Lower leg skin (tissue), 4 donors: Measurements from ENCODE around the gene DUSP2. TPM values are rescaled to one million over a fixed set of nuclear protein-coding genes. Genes with fewer than 3 reads are reported as not detected.

Source experiments
- DNase-seq, 2 donors: peaks; one replicate each; pipeline ENCODE4 v3.0.0-alpha.2; 2019; ENCODE audit warnings: low spot score in 2 of 2
- H3K4me3 ChIP-seq: fragments of 200-600 bp; sonication (generic); 2 replicates; pipeline ENCODE4 v1.5.1; 2017; ENCODE audit warnings: mild to moderate bottlenecking, low read depth; ENCODE audit not compliant: poor library complexity, severe bottlenecking
- CTCF ChIP-seq, 3 donors: fragments of 450-650 bp; IDR thresholded peaks; one replicate each; pipeline ENCODE4 v1.5.1; 2016; ENCODE audit warnings: antibody characterized with exemption in 3 of 3, mild to moderate bottlenecking in 3 of 3, moderate library complexity in 2 of 3
- POLR2A ChIP-seq, 2 donors: fragments of 450-650 bp; IDR thresholded peaks; one replicate each; pipeline ENCODE4 v1.6.1; 2016 to 2017; ENCODE audit warnings: antibody characterized with exemption in 2 of 2, mild to moderate bottlenecking in 1 of 2, moderate library complexity in 1 of 2
- WGBS, 2 donors: methylation state at CpG; one replicate each; pipeline ENCODE4 v1.1.5; 2018; 5-methylcytosine and 5-hydroxymethylcytosine counted together
- intact Hi-C: fragments of 100-400 bp; cut with DNase I; formaldehyde crosslinking; loops from one replicate; pipeline ENCODE4 v1.15.0; 2023; ENCODE audit warnings: low total_unique reads
- total RNA-seq, 4 donors: library from RNA; depleted of rRNA; stranded (reverse); fragments of >200 nt; gene quantifications; one replicate each; pipeline ENCODE4 v1.1.0, GENCODE V29; 2016

Gene DUSP2
- total RNA-seq, 4 donors from 2014 or later = 39.3 to 57.0 (median 48.8) TPM

- no peak for DNase-seq
- H3K4me3 ChIP-seq = no peak overlapping the region
- TF ChIP-seq CTCF (IDR thresholded peaks at IDR 0.05) = no peak
- 81 to 83% methylated on average over 15 of the region's 15 CpGs for WGBS, 2 donors
- intact Hi-C loops = no loop called here
Measured at GRCh38 chr2:96137321-96138178, 7.7 kb downstream of the DUSP2 start.

- TF ChIP-seq POLR2A (IDR thresholded peaks at IDR 0.05) = no peak
- no peak for TF ChIP-seq CTCF (IDR thresholded peaks at IDR 0.05)
Measured at GRCh38 chr2:96136129-96136720, 9.0 kb downstream of the DUSP2 start.

DNA sequence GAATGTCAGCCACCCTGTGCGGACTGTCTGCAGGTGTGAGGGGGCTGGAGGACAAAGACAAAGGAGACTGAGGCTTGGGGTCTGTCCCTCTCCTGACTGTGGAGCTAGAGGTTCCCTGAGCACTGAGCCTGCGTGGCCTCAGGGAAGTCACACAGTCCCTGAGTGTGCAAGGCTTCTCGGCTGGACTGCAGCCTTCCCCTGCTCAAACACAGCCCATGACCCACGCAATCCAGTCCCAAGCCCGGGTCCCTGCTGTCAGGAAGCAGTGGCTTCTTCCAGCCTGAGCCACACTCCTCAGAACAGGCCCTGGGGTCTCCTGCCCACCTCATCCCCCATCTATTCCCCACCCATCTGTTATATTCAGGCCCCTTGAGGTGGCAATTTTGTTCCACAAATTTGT lies 9.6 kb downstream of the DUSP2 start:
- 78 to 86% methylated on average over 5 of the region's 5 CpGs for WGBS, 2 donors
- no peak overlapping the region for H3K4me3 ChIP-seq
- DNase-seq = no peak
- intact Hi-C loops = no loop called here
- TF ChIP-seq POLR2A (IDR thresholded peaks at IDR 0.05) (no peak), CTCF (IDR thresholded peaks at IDR 0.05) (no peak)

More at GRCh38 chr2:96136129-96136720, 9.0 kb downstream of the DUSP2 start:
- DNase-seq = no peak
- intact Hi-C loops = no loop called here
- no peak overlapping the region for H3K4me3 ChIP-seq
- WGBS, 2 donors = 72 to 87% methylated on average over 7 of the region's 8 CpGs

GRCh38 chr2:96135171-96135570 lies 10.1 kb downstream of the DUSP2 start:
- WGBS, 2 donors = 81 to 87% methylated on average over 9 of the region's 9 CpGs

GRCh38 chr2:96134421-96134820 lies 10.8 kb downstream of the DUSP2 start:
- H3K4me3 ChIP-seq = no peak overlapping the region
- WGBS, 2 donors = 87% methylated on average over 10 to 11 of the region's 11 CpGs
- DNase-seq = no peak
- intact Hi-C loops = no loop called here
- no peak for TF ChIP-seq POLR2A (IDR thresholded peaks at IDR 0.05)
- TF ChIP-seq CTCF (IDR thresholded peaks at IDR 0.05) = no peak

More at GRCh38 chr2:96135171-96135570, 10.1 kb downstream of the DUSP2 start:
- no peak for TF ChIP-seq CTCF (IDR thresholded peaks at IDR 0.05)
- H3K4me3 ChIP-seq = no peak overlapping the region
- intact Hi-C loops = no loop called here
- no peak for DNase-seq
